CD4-positive, alpha-beta T cell treated with Interleukin-10 for 1 hour (primary cell): Measurements from ENCODE around the gene SLC30A4.
A peak's percentile ranks its signal among the peaks of the same experiment; 100 is the strongest.
"Not testable (repeated sequence)": the region's sequence is repeated elsewhere in the genome, so short reads cannot be mapped to it uniquely, and the experiment has no call there.

Source experiments
- DNase-seq: peaks from one replicate; pipeline ENCODE4 v3.0.0-alpha.2; 2020

Gene SLC30A4, protein sequence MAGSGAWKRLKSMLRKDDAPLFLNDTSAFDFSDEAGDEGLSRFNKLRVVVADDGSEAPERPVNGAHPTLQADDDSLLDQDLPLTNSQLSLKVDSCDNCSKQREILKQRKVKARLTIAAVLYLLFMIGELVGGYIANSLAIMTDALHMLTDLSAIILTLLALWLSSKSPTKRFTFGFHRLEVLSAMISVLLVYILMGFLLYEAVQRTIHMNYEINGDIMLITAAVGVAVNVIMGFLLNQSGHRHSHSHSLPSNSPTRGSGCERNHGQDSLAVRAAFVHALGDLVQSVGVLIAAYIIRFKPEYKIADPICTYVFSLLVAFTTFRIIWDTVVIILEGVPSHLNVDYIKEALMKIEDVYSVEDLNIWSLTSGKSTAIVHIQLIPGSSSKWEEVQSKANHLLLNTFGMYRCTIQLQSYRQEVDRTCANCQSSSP

DNA sequence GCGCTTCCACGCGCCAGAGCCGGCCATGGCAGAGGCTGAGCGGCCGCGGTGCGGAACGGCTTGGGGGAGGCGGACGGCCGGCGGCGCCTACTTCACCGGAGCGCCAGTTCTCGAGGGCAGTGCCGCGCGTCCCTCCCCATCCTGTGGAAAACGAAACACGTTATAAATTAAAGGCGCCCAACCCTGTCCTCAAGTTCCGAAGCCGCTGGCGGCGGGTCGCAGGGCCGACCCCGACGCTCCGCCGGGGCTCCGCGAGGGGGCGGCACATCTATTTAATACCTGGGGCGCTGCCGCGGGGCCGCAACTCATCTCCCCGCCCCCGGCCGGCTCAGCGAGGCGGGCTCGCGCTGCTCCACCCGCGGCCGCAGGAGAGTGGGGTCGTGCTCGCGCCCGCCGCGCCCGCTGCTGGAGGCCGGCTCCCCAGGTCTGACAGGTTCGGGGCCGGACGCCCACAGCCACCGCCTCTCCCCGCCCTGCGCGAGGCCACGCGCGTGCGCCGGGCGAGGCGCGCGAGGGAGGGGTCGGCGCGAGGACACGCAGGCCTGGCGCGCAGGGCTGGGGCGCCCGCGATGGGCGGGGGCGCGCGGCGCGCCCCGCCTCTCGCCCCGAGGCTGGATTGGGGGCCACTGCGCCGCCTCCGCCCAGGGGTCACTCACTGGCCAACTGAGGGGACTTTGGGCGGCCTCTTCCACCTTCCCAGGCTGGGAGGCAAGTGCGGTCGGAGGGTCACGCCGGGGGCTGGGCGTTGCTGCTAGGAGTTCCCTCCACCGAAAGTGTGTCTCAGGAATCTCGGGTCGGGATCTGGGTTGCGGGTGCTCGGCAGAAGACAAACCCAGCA, at the start of gene SLC30A4:
TSS of gene SLC30A4 (minus strand) at position 428 of the 838 bp plus-strand sequence. CDS start at position 27, 401 bp downstream.
- DNase-seq: peak; percentile 78

DNA sequence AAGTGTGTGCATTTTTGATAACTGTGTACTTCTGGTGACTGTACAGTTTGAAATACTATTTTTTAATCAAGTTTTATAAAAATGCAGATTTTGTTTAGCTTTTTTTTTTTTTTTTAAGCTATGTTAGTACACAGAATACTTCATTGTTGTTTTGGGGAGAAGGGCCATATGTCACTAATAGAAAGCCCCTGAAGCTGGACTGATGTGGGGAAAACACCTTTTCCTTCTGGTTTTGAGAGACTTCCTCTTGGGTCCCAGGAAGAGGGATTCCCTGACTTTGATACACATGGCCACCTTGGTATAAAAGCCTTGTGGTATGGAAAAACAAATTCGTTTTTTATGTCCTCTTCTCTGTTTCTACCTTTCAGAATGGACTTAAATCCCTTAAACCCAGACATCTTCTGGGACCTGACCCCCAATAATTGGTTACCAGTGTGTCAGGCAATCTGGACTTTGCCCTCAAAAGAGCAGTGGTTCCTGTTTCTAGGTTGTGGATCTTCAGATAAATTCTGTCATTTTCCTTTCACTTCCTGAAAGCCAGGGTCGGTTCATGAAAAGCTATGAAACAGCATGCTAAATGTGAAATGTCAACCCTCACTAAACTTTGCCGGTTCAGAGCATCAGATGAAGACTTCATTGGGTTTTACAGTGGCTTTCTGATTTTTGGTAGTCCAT, 33.5 kb upstream of the SLC30A4 start:
- DNase-seq: no peak

DNA sequence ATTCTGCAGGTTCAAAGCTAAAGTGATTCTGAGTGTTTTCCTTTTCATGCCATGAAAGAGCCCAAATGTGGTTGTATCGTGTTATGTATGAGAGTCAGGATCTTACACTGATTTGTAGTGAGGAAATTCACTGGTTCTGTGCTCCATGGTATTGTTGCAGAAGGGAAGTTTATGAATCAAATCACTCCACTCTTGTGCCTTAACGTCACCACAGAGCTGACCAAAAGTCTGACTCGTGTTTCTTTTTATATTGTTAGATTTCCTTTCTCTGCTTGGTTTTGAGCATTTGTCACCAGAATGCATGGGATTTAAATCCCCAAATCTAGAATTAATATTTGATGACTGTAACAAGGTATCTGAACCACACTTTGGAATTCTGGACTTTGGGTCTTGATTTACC, 29.1 kb upstream of the SLC30A4 start:
- DNase-seq: no peak

DNA sequence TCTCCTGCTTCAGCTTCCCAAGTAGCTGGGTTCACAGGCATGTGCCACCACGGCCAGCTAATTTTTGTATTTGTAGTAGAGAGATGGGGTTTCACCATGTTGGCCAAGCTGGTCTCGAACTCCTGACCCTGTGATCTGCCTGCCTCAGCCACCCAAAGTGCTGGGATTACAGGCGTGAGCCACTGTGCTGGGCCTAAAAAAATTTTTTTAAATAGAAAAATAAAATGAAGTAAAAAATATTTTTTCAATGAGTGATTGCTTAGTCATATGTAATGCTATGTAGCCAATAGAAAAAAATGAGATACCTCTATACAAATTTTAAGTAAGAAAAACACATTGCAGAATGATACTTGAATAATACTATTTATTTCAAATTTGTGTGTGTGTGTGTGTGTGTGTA, 27.9 kb upstream of the SLC30A4 start:
- no peak for DNase-seq

- no peak for DNase-seq
Measured at GRCh38 chr15:45549541-45550220, 27.1 kb upstream of the SLC30A4 start.

DNA sequence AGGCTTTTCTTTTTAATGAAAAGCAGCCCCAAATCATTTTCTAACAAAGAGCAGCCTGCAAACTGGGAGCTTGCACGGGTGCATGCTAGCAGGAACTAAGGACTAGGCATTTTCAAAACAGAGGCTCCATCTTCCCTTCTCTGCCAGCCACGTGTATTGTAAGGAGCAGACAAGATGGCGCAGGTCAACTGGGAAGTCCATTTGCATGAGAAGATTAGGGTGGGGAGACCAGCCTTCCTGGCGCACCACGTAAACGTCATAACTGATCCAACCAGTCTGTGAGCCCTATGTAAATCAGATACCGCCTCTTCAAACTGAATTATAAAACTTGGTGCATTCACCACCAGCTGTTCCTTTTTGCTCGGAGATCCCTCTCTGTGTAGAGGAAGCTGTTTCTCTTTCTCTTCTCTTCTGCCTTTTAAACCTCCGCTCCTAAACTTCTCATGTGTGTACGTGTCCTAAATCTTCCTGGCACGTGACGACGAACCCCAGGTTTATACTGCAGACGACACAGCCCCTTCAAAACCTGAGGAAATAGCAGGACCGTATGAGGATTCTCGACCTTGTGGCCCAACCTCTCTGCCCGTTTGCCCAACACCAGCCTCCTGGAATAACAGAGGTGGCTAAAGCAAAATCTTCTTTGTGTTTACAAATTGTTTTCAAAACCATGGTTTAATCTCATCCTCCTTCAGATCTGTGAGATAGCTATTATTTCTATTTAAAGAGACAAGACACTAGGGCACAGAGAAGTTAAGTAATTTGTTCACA, 26.4 kb upstream of the SLC30A4 start:
- no peak for DNase-seq

- no peak for DNase-seq
Measured at GRCh38 chr15:45546789-45547188, 24.2 kb upstream of the SLC30A4 start.

- DNase-seq: no peak
Measured at GRCh38 chr15:45544266-45545023, 21.9 kb upstream of the SLC30A4 start.

GRCh38 chr15:45543051-45543450, 20.5 kb upstream of the SLC30A4 start:
- no peak for DNase-seq

DNA sequence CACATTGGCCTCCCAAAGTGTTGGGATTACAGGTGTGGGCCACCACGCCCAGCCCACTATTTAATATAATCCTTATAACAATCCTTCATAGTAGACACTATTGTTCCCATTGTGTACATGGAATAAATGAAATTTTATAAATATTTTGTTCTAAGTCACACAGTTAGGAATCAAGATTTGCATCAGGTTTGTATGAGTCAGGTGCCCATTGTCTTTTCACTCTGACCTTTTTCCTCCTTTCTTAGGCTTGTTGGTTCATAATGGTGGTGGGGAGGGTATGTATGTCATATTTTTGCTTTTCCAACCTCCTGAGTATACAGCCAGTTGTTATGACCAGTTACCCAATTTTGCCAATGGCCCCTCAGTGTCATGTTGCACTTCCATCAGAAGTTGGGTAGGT, 18.0 kb upstream of the SLC30A4 start:
- DNase-seq: no peak

- DNase-seq: no peak
Measured at GRCh38 chr15:45539680-45540079, 17.1 kb upstream of the SLC30A4 start.

DNA sequence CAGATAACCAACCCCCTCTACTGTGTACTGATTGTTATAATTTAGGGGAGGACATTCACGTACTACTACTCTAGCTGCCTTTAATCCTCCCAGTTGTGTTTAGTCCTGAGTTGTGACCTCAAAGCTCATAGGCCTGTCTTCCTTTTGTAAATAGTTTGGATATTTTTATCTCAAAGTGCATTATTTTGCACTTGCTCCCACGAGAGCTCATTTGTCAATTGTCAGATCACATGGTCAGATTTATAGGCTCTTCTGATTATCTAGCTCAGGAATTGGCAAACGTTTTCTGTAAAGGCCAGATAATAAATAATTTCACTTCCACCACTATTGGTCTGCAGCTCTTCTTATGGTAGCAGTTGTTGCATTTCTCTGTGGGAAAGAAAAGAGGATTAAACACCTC, 14.4 kb upstream of the SLC30A4 start:
- DNase-seq: no peak

DNA sequence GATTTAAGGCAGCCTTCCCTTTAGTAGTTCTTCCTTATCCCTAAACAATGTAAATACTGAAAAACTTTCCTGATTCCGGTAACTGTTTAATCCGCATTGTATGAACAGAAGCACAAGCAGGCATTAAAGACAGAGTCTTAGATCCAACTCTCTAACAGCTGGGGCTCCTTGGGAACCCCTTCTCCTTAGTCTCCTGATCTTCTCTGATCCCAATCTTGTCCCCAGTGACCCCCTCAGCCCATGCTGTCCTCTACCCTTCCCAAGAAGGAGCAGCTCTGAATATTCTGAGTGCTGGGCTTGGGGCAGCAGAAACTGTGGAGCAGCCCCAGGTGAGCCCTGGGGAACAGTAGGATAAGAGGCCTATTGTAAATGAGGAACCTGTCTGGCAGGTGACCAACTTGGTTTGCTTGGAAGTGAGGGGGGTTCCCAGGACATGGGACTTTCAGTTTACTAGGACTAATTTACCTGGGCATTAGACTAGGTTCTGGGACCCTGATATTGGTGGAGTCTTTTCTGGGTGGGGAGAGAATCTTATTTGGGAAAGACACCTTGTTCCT, 13.0 kb upstream of the SLC30A4 start:
- DNase-seq: no peak

DNA sequence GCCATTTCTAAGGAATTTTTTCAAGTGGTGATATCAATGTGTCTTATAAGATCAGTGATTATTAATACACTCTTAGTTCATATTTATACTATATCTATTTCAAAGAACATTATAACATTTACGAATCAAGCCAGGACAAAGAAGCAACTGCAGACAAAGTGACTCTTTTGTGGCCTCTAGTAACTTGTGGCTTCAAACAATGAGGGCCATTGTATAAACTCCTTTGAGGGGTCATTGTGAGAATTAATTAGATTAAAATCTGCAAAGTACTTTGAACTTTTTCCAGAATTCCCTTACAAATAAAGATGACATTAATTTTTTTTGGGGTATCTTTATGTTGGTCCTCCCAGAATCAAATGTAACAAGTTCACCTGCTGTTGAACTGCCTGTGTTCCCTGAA, 12.3 kb upstream of the SLC30A4 start:
- DNase-seq: no peak

- DNase-seq: not testable (repeated sequence)
Measured at GRCh38 chr15:45532892-45533291, 10.3 kb upstream of the SLC30A4 start.

DNA sequence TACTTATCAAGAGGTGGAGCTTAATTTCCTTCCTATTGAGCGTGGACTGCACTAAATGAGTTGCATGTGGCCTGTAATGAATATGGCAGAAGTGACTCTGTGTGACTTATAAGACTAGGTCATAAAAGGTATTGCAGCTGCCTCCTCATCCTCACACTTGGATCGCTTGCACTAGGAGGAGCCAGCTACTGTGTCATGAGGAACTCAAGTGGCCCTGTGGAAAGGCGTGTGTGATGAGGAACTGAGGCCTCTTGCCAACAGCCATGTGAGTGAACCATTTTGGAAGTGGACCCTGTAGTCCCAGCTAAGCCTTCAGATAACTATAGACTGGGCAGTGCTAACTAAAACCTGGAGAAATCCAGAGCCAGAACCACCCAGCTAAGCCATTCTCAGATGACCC, 7.1 kb upstream of the SLC30A4 start:
- DNase-seq: no peak

GRCh38 chr15:45527086-45527485, 4.5 kb upstream of the SLC30A4 start:
- no peak for DNase-seq

- no peak for DNase-seq
Measured at GRCh38 chr15:45523166-45523460, 558 bp upstream of the SLC30A4 start.

DNA sequence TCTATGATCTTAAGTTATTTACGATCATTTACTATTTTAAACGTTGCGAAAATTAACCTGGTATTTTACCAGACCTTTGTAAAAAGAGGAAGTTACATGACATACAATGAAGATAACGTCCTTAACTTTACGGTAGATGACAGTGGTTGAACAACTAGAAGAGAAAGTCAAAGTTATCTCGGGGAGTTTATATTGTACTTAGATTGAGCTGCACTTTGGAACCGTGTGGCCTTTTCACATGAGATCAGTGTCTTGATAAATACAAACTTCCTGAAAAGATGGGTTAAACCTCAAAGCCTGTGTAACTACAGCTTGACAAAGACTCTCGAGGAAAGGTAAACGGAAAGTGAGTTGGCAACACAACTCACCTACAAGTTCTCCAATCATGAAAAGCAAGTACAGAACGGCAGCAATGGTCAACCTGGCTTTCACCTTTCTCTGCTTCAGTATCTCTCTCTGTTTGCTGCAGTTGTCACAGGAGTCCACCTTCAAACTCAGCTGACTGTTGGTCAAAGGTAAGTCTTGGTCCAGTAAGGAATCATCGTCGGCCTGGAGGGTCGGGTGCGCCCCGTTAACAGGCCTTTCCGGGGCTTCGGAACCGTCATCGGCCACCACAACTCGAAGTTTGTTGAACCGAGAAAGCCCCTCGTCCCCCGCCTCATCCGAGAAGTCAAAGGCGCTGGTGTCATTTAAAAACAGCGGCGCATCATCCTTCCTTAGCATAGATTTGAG, 793 bp downstream of the SLC30A4 start:
- DNase-seq: peak; percentile 21

GRCh38 chr15:45510758-45511280, 11.7 kb downstream of the SLC30A4 start:
- DNase-seq: no peak
